Upper lobe of left lung (tissue), 4 donors: ENCODE measurements around the gene FKBP5.

Source experiments
- EP300 ChIP-seq, 4 donors: sonication (generic); formaldehyde crosslinking; IDR thresholded peaks; one replicate each; pipeline ENCODE4 v1.5.1; 2017; ENCODE audit warnings: antibody characterized with exemption in 4 of 4, control low read depth in 2 of 4
- POLR2A ChIP-seq, 4 donors: fragments of 450-650 bp; IDR thresholded peaks; one replicate each; pipeline ENCODE4 v1.5.1; 2016 to 2017; ENCODE audit warnings: antibody characterized with exemption in 4 of 4, mild to moderate bottlenecking in 2 of 4
- POLR2AphosphoS5 ChIP-seq, 2 donors: sonication (generic); formaldehyde crosslinking; IDR thresholded peaks; one replicate each; pipeline ENCODE4 v1.5.1; 2017; ENCODE audit warnings: antibody characterized with exemption in 2 of 2
- TF ChIP-seq, protein P1 (sequence below), 6 experiments: fragments of 450-650 bp in 4 of 6; fragments of 200-600 bp in 2 of 6; sonication (generic) in 2 of 6; IDR thresholded peaks; one replicate each; pipeline ENCODE4 v1.5.1; 2016 to 2019; ENCODE audit warnings: antibody characterized with exemption in 6 of 6

DNA sequence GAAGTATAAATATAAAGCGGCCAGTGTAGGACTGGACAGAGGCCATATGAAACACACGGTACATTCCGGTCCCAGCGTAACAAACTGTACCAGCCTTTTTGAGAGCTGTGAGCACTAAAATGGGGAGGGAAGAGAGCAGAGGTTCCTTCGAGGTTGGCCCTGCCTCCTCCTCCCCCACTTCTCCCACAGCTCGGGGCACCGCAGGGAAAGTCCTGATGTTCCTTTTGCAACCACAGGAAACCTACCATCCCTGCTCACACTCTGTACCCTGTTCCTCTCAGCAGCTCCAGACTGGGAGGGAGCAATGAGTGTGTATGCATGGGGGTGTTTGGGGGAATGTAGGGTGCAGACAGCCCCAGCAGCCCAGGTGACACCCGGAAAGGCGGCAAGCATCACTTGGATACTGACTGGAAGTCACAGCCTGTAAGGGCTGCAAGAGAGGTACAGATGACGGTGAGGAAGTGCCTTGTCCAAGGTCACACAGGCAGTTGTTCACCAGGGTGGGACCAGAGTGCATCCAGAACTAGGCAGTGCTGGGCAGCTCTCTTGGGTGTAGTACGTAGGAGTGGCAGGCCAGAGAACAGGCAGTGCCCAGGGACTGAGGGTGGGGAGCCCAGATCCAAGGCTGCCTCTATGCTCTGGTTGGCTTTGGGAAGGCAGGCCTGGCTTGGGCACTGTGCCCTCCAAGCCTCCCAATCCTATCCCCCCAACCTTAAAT is 37.2 kb upstream of the FKBP5 start:
- TF ChIP-seq, protein P1, sequence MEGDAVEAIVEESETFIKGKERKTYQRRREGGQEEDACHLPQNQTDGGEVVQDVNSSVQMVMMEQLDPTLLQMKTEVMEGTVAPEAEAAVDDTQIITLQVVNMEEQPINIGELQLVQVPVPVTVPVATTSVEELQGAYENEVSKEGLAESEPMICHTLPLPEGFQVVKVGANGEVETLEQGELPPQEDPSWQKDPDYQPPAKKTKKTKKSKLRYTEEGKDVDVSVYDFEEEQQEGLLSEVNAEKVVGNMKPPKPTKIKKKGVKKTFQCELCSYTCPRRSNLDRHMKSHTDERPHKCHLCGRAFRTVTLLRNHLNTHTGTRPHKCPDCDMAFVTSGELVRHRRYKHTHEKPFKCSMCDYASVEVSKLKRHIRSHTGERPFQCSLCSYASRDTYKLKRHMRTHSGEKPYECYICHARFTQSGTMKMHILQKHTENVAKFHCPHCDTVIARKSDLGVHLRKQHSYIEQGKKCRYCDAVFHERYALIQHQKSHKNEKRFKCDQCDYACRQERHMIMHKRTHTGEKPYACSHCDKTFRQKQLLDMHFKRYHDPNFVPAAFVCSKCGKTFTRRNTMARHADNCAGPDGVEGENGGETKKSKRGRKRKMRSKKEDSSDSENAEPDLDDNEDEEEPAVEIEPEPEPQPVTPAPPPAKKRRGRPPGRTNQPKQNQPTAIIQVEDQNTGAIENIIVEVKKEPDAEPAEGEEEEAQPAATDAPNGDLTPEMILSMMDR (IDR thresholded peaks at IDR 0.05): peak in 4 of 6 experiments; percentile 17 to 35 (median 26)
- peak in 2 of 4 donors; percentile 38 to 72 for TF ChIP-seq POLR2A (IDR thresholded peaks at IDR 0.05)
- TF ChIP-seq EP300 (IDR thresholded peaks at IDR 0.05): peak; percentile 62 to 98 (median 92)
- peak; percentile 89 to 94 for TF ChIP-seq POLR2AphosphoS5 (IDR thresholded peaks at IDR 0.05)
